Mesothelial cell of epicardium (in vitro differentiated cells): Measurements from ENCODE around the gene OR4N5. TPM values are rescaled to one million over a fixed set of nuclear protein-coding genes. Genes with fewer than 3 reads are reported as not detected.
"Not testable (repeated sequence)": the region's sequence is repeated elsewhere in the genome, so short reads cannot be mapped to it uniquely, and the experiment has no call there.

Source experiments
- DNase-seq, 2 experiments: peaks; one replicate each; pipeline ENCODE4 v3.0.0; 2021; ENCODE audit warnings: low spot score in 2 of 2; ENCODE audit not compliant: unreplicated experiment in 2 of 2
- H3K27ac Mint-ChIP-seq: 2 replicates; pipeline ENCODE4 v1.8.0; 2021; ENCODE audit warnings: mixed read lengths
- H3K27me3 Mint-ChIP-seq: 2 replicates; pipeline ENCODE4 v1.8.0; 2021; ENCODE audit warnings: low read depth, mixed read lengths
- H3K36me3 Mint-ChIP-seq: 2 replicates; pipeline ENCODE4 v1.8.0; 2021; ENCODE audit warnings: mixed read lengths
- H3K4me1 Mint-ChIP-seq: 2 replicates; pipeline ENCODE4 v1.8.0; 2021; ENCODE audit warnings: mixed read lengths
- H3K4me3 Mint-ChIP-seq: 2 replicates; pipeline ENCODE4 v1.8.0; 2021; ENCODE audit warnings: mild to moderate bottlenecking, moderate library complexity, mixed read lengths
- H3K9me3 Mint-ChIP-seq: 2 replicates; pipeline ENCODE4 v1.8.0; 2021; ENCODE audit warnings: mixed read lengths
- CTCF ChIP-seq: fragments of 200-600 bp; sonication (generic); IDR thresholded peaks from one replicate; pipeline ENCODE4 v1.5.0; 2021; ENCODE audit warnings: antibody characterized with exemption; ENCODE audit not compliant: unreplicated experiment
- total RNA-seq: library from RNA; stranded (reverse); gene quantifications from 3 replicates; pipeline ENCODE4 v1.2.1, GENCODE V29; 2021

Gene OR4N5
- not detected in 3 replicates for total RNA-seq

DNA sequence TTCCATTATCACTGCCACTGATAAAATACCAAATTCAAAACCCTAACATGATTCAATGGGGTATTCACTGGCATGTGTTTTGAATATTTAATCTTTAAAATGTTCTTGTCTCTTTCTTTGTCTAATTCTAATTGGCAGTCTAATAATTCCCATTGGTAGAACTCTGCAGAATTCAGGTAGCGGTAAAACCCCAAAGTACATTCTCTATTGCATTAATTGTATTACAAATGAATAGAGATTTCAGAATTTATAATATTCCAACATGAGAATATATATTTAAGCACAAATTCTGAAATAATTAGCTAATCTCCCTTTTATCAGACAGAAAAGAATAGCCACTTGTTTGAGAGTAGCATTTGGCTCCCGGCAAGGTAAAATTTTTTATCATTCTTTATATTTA is at the start of gene OR4N5:
OR4N5 (plus strand) TSS at position 301 of the 400 bp plus-strand sequence. CDS start 4,916 bp downstream, outside the sequence.
- H3K36me3 Mint-ChIP-seq = no peaks in the 10 kb centered on the region
- no peak for TF ChIP-seq CTCF
- H3K27me3 Mint-ChIP-seq = no peaks in the 10 kb centered on the region
- H3K27ac Mint-ChIP-seq = no peak within 1 kb of the TSS
- no peak within 1 kb of the TSS for H3K4me3 Mint-ChIP-seq
- H3K4me1 Mint-ChIP-seq = no peaks in the 10 kb centered on the region
- no peak for DNase-seq
- peaks cover 63% of the 10 kb centered on the region for H3K9me3 Mint-ChIP-seq

GRCh38 chr14:20092050-20092449 is 46.6 kb upstream of the OR4N5 start:
- no peak for TF ChIP-seq CTCF
- H3K4me1 Mint-ChIP-seq = no peaks in the 10 kb centered on the region
- no peak overlapping the region for H3K4me3 Mint-ChIP-seq
- H3K36me3 Mint-ChIP-seq = no peaks in the 10 kb centered on the region
- no peak for DNase-seq
- H3K9me3 Mint-ChIP-seq = peaks cover 59% of the 10 kb centered on the region
- no peaks in the 10 kb centered on the region for H3K27me3 Mint-ChIP-seq
- no peak overlapping the region for H3K27ac Mint-ChIP-seq

DNA sequence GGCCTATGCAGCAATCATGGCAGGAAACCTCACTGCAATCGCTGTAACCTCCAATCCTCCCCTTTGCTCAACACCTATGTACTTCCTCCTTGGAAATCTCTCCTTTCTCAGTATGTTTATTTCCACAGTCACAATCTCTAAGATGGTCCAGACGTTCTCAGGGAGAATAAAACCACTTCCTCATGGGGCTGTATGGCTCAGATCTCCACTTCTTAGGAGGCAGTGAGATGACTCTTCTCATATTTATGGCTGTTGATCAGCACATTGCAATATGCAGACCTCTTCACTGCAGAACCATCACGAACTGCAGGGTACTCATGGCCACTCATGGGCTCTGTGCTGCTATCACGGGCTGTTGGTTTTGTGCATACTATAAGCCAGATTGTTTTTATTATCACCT is 45.2 kb upstream of the OR4N5 start:
- Mint-ChIP-seq H3K4me3 (no peak overlapping the region), H3K27me3 (no peaks in the 10 kb centered on the region), H3K4me1 (no peaks in the 10 kb centered on the region), H3K27ac (no peak overlapping the region), H3K9me3 (peaks cover 63% of the 10 kb centered on the region), H3K36me3 (no peaks in the 10 kb centered on the region)
- no peak for TF ChIP-seq CTCF
- no peak for DNase-seq

- not testable (repeated sequence) for H3K36me3 Mint-ChIP-seq, H3K27me3 Mint-ChIP-seq, DNase-seq, H3K27ac Mint-ChIP-seq, H3K4me3 Mint-ChIP-seq, H3K4me1 Mint-ChIP-seq
- peaks cover 60% of the 10 kb centered on the region for H3K9me3 Mint-ChIP-seq
Measured at GRCh38 chr14:20098926-20099770, 39.5 kb upstream of the OR4N5 start.

DNA sequence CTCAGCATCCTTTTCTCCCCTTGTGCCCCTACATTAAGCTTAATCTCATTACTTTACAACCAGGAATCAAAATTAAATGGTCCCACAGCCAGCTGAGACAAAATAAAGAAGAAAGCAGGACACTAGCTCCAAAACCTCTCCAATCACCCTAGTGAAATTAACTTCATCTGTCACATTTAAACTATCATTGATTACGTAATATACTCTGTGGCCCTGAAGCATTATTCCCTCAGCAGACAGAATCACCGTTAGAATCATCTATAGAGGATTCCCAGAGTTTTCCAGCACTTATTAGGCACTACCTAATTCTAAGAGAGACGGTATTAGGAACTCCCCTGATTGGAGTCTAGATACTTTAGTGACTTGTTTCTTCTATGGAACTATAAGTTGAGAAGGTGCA is 28.2 kb upstream of the OR4N5 start, which contains the start of gene OR4K17:
OR4K17 (plus strand) TSS at position 302 of the 400 bp plus-strand sequence. CDS start 6,761 bp downstream, outside the sequence.
- H3K36me3 Mint-ChIP-seq = no peaks in the 10 kb centered on the region
- no peaks in the 10 kb centered on the region for H3K27me3 Mint-ChIP-seq

More for the DNA sequence above, 28.2 kb upstream of the OR4N5 start, which contains the start of gene OR4K17:
- peaks cover 45% of the 10 kb centered on the region for H3K9me3 Mint-ChIP-seq
- no peak within 1 kb of the TSS for H3K27ac Mint-ChIP-seq
- no peaks in the 10 kb centered on the region for H3K4me1 Mint-ChIP-seq
- no peak within 1 kb of the TSS for H3K4me3 Mint-ChIP-seq
- DNase-seq = no peak
- no peak for TF ChIP-seq CTCF
